ENCODE data around the gene MYORG. TPM values are rescaled to one million over a fixed set of nuclear protein-coding genes. Genes with fewer than 3 reads are reported as not detected.

The MYORG gene
- total RNA-seq, 1 experiment from 2014 or later: 2.4 TPM

GRCh38 chr9:34373749-34374148, 2.9 kb downstream of the MYORG start:
- intact Hi-C loops (cut with micrococcal nuclease): no loop called here
- H3K27ac Mint-ChIP-seq (ENCODE audit: low read depth, unreplicated experiment): no peak overlapping the region
- H3K36me3 Mint-ChIP-seq (ENCODE audit: insufficient read depth, unreplicated experiment): no peaks in the 10 kb centered on the region
- no peak for TF ChIP-seq CTCF (IDR thresholded peaks at IDR 0.05; ENCODE audit: unreplicated experiment)
- H3K4me1 Mint-ChIP-seq (ENCODE audit: insufficient read depth, unreplicated experiment): peaks cover 27% of the 10 kb centered on the region
- no peaks in the 10 kb centered on the region for H3K27me3 Mint-ChIP-seq (ENCODE audit: insufficient read depth, unreplicated experiment)
- ChIA-PET CTCF (interaction anchor here (0.7 to 9.3 kb wide), 2 partner anchors 40 to 66 kb away, joined by 4 to 198 read pairs; no protein-coding TSS in a partner anchor), POLR2A (interaction anchor here (0.7 to 2.2 kb wide), 2 partner anchors 13 to 43 kb away, joined by 4 to 11 read pairs; no protein-coding TSS in a partner anchor)
- DNase-seq (ENCODE audit: unreplicated experiment): no peak
- no TSS peak for BruUV-seq (replicated peaks)
- H3K4me3 Mint-ChIP-seq (ENCODE audit: unreplicated experiment): no peak overlapping the region
- no peaks in the 10 kb centered on the region for H3K9me3 Mint-ChIP-seq (ENCODE audit: unreplicated experiment)

GRCh38 chr9:34372467-34373011, 4.2 kb downstream of the MYORG start:
- BruUV-seq (replicated peaks): no TSS peak
- intact Hi-C loops (cut with micrococcal nuclease): no loop called here
- Mint-ChIP-seq H3K9me3 (ENCODE audit: unreplicated experiment) (no peaks in the 10 kb centered on the region), H3K4me1 (ENCODE audit: insufficient read depth, unreplicated experiment) (peaks cover 27% of the 10 kb centered on the region), H3K27me3 (ENCODE audit: insufficient read depth, unreplicated experiment) (no peaks in the 10 kb centered on the region), H3K36me3 (ENCODE audit: insufficient read depth, unreplicated experiment) (no peaks in the 10 kb centered on the region), H3K4me3 (ENCODE audit: unreplicated experiment) (no peak overlapping the region), H3K27ac (ENCODE audit: low read depth, unreplicated experiment) (no peak overlapping the region)
- CTCF ChIA-PET: interaction anchor here (1.1 to 9.3 kb wide), 2 partner anchors 38 to 128 kb away, joined by 4 to 198 read pairs; no protein-coding TSS in a partner anchor
- no peak for TF ChIP-seq CTCF (IDR thresholded peaks at IDR 0.05; ENCODE audit: unreplicated experiment)
- POLR2A ChIA-PET: interaction anchor here (2.2 kb wide), 1 partner anchor 42 kb away, joined by 11 read pairs; no protein-coding TSS in a partner anchor
- no peak for DNase-seq (ENCODE audit: unreplicated experiment)

- POLR2A ChIA-PET: interaction anchor here (2.2 kb wide), 1 partner anchor 41 kb away, joined by 11 read pairs; no protein-coding TSS in a partner anchor
- peaks cover 27% of the 10 kb centered on the region for H3K4me1 Mint-ChIP-seq (ENCODE audit: insufficient read depth, unreplicated experiment)
- no peaks in the 10 kb centered on the region for H3K9me3 Mint-ChIP-seq (ENCODE audit: unreplicated experiment)
- no TSS peak for BruUV-seq (replicated peaks)
- TF ChIP-seq CTCF (IDR thresholded peaks at IDR 0.05; ENCODE audit: unreplicated experiment): no peak
- intact Hi-C loops (cut with micrococcal nuclease): no loop called here
- no peaks in the 10 kb centered on the region for H3K27me3 Mint-ChIP-seq (ENCODE audit: insufficient read depth, unreplicated experiment)
- no peak overlapping the region for H3K27ac Mint-ChIP-seq (ENCODE audit: low read depth, unreplicated experiment)
- H3K4me3 Mint-ChIP-seq (ENCODE audit: unreplicated experiment): no peak overlapping the region
- DNase-seq (ENCODE audit: unreplicated experiment): no peak
- CTCF ChIA-PET: no interaction called here
- H3K36me3 Mint-ChIP-seq (ENCODE audit: insufficient read depth, unreplicated experiment): no peaks in the 10 kb centered on the region
These were observed 4.7 kb downstream of the MYORG start for GRCh38 chr9:34371886-34372466.

GRCh38 chr9:34370970-34371880, 5.5 kb downstream of the MYORG start:
- no peak for TF ChIP-seq CTCF (IDR thresholded peaks at IDR 0.05; ENCODE audit: unreplicated experiment)
- intact Hi-C loops (cut with micrococcal nuclease): no loop called here
- no peaks in the 10 kb centered on the region for H3K27me3 Mint-ChIP-seq (ENCODE audit: insufficient read depth, unreplicated experiment)
- no peaks in the 10 kb centered on the region for H3K36me3 Mint-ChIP-seq (ENCODE audit: insufficient read depth, unreplicated experiment)
- CTCF ChIA-PET: no interaction called here
- no TSS peak for BruUV-seq (replicated peaks)
- no peaks in the 10 kb centered on the region for H3K9me3 Mint-ChIP-seq (ENCODE audit: unreplicated experiment)
- no peak overlapping the region for H3K27ac Mint-ChIP-seq (ENCODE audit: low read depth, unreplicated experiment)
- no peak for DNase-seq (ENCODE audit: unreplicated experiment)
- POLR2A ChIA-PET: no interaction called here
- H3K4me3 Mint-ChIP-seq (ENCODE audit: unreplicated experiment): no peak overlapping the region
- peaks cover 26% of the 10 kb centered on the region for H3K4me1 Mint-ChIP-seq (ENCODE audit: insufficient read depth, unreplicated experiment)

Data from MCF 10A (cell line).